Smooth muscle cell (in vitro differentiated cells): ENCODE data around the gene LRRN2. TPM values are rescaled to one million over a fixed set of nuclear protein-coding genes. Genes with fewer than 3 reads are reported as not detected.

Experiments used
- DNase-seq: peaks from one replicate; lab custom pipeline; 2025; ENCODE audit not compliant: unreplicated experiment; lab: John Stamatoyannopoulos, UW
- H2AFZ ChIP-seq: fragments of 200-600 bp; sonication (generic); 2 replicates; pipeline ENCODE4 v1.6.0; 2016; ENCODE audit warnings: antibody characterized with exemption, low read depth, mild to moderate bottlenecking
- H3F3A ChIP-seq: fragments of 200-600 bp; sonication (generic); 2 replicates; pipeline ENCODE4 v1.6.0; 2017; ENCODE audit warnings: antibody characterized with exemption, low read depth
- H3K27ac ChIP-seq: fragments of 200-600 bp; sonication (generic); 2 replicates; pipeline ENCODE4 v1.5.1; 2016; ENCODE audit warnings: low read depth, mild to moderate bottlenecking
- H3K27me3 ChIP-seq: fragments of 200-600 bp; sonication (generic); 2 replicates; pipeline ENCODE4 v1.6.1; 2016; ENCODE audit warnings: low read depth, mild to moderate bottlenecking
- H3K36me3 ChIP-seq: fragments of 200-600 bp; sonication (generic); 2 replicates; pipeline ENCODE4 v1.5.1; 2016; ENCODE audit warnings: low read depth
- H3K4me1 ChIP-seq: fragments of 200-600 bp; sonication (generic); 2 replicates; pipeline ENCODE4 v1.5.1; 2016; ENCODE audit warnings: low read depth
- H3K4me2 ChIP-seq: fragments of 200-600 bp; sonication (generic); 2 replicates; pipeline ENCODE4 v1.6.0; 2016; ENCODE audit warnings: mild to moderate bottlenecking
- H3K4me3 ChIP-seq: fragments of 200-600 bp; sonication (generic); 2 replicates; pipeline ENCODE4 v1.5.1; 2016; ENCODE audit warnings: mild to moderate bottlenecking
- H3K79me2 ChIP-seq: fragments of 200-600 bp; sonication (generic); 2 replicates; pipeline ENCODE4 v1.6.0; 2016; ENCODE audit warnings: low read depth, mild to moderate bottlenecking
- H3K9ac ChIP-seq: fragments of 200-600 bp; sonication (generic); 2 replicates; pipeline ENCODE4 v1.6.0; 2016; ENCODE audit warnings: low read depth
- H3K9me3 ChIP-seq: fragments of 200-600 bp; sonication (generic); replicated peaks from 2 replicates; pipeline ENCODE4 v1.5.1; 2016; ENCODE audit warnings: low read depth
- H4K20me1 ChIP-seq: fragments of 200-600 bp; sonication (generic); 2 replicates; pipeline ENCODE4 v1.6.0; 2016; ENCODE audit warnings: low read depth
- CTCF ChIP-seq: fragments of 200-600 bp; sonication (generic); IDR thresholded peaks from 2 replicates; pipeline ENCODE4 v1.5.1; 2017; ENCODE audit warnings: borderline replicate concordance, mild to moderate bottlenecking, antibody characterized with exemption; ENCODE audit not compliant: insufficient read depth, poor library complexity, severe bottlenecking
- WGBS: methylation state at CpG from one replicate; pipeline ENCODE4 v1.1.7; 2016; ENCODE audit warnings: low lambda C conversion rate; 5-methylcytosine and 5-hydroxymethylcytosine counted together
- polyA plus RNA-seq: library from polyadenylated mRNA; unstranded; fragments of >200 nt; fragmentation: Nextera tagmentation; extraction: Ambion mirVana; gene quantifications from 2 replicates; pipeline ENCODE4 v1.2.1, GENCODE V29; 2016
- total RNA-seq: library from RNA; depleted of rRNA; stranded (reverse); fragments of >200 nt; gene quantifications from 2 replicates; pipeline ENCODE4 v1.2.3, GENCODE V29; 2014

The LRRN2 gene
- total and polyA plus RNA-seq, 2 experiments from 2014 or later: 1.3 to 2.4 TPM

DNA sequence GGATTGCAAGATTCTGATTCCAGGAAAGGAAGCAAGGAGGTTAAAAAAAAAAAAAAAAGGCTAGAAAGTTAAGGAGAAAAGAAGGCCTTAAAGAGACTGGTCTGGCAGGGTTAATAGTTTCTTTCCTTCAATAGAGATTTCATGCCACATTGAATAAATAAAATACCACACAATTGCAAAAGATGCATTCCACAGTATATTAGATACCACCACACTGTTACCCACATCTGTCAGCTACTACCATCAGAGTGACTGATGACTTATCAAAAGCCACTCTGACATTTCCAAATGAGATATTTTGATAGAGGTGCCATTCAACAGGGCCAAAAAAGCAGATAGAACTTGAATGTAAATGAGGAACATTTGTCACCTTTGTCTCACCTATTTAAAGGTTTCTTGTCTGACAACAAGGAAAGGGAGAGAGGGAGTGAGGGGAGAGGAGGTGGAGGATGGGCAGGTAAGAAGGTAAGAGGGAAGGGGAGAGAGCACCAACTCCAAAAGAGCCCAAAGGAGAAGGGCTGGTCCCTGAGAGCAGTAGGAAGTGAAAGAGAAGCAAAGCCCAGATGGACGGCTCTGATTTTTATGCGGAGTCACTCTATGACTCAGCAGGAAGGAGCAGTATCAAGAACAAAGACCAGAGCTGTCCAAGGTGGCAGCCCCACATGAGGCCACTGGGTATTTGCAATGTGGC, 38.3 kb downstream of the LRRN2 start:
- Histone ChIP-seq H3K27ac (no peak overlapping the region), H2AFZ (no peak overlapping the region), H3K36me3 (no peaks in the 10 kb centered on the region), H3K79me2 (no peaks in the 10 kb centered on the region), H3K9ac (no peak overlapping the region), H3K9me3 (no peaks in the 10 kb centered on the region), H3K4me1 (peaks cover 4% of the 10 kb centered on the region), H3F3A (no peaks in the 10 kb centered on the region), H4K20me1 (no peaks in the 10 kb centered on the region), H3K4me2 (no peak overlapping the region), H3K27me3 (peaks cover 17% of the 10 kb centered on the region), H3K4me3 (no peak overlapping the region)
- no peak for DNase-seq
- WGBS: 2% methylated on average over 2 of the region's 2 CpGs
- TF ChIP-seq CTCF: no peak

GRCh38 chr1:204645666-204646065, 39.9 kb downstream of the LRRN2 start:
- 85% methylated on average over 3 of the region's 3 CpGs for WGBS
- H3F3A ChIP-seq: no peaks in the 10 kb centered on the region

DNA sequence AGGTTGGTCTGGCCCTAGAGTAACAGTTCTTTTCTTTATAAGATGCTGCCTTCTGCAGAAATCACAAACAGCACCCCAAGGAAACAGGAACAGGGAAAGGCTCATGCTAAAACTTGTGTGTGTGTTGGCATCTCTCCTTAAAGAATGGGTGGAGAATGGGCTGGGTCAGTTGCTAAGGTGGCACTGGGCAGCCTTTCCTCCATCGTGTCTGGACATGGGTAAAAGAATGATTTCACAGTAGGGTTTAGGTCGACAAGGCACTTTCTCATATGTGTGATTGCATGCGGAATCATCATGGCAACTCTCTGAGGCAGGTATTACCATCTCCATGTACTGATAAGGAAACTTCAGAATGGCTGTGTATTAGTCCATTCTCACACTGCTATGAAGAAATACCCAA, 40.3 kb downstream of the LRRN2 start:
- no peak for DNase-seq

More at GRCh38 chr1:204645666-204646065, 39.9 kb downstream of the LRRN2 start:
- Histone ChIP-seq H3K27me3 (peaks cover 6% of the 10 kb centered on the region), H4K20me1 (no peaks in the 10 kb centered on the region), H3K4me2 (no peak overlapping the region), H3K9me3 (no peaks in the 10 kb centered on the region), H3K4me3 (no peak overlapping the region), H3K27ac (no peak overlapping the region), H2AFZ (no peak overlapping the region), H3K4me1 (peaks cover 3% of the 10 kb centered on the region), H3K9ac (no peak overlapping the region), H3K36me3 (no peaks in the 10 kb centered on the region), H3K79me2 (no peaks in the 10 kb centered on the region)
- TF ChIP-seq CTCF: no peak
- DNase-seq: no peak

More for the DNA sequence above, 40.3 kb downstream of the LRRN2 start:
- H3K9me3 ChIP-seq: no peaks in the 10 kb centered on the region
- H2AFZ ChIP-seq: no peak overlapping the region
- H3K27me3 ChIP-seq: peaks cover 6% of the 10 kb centered on the region
- peaks cover 3% of the 10 kb centered on the region for H3K4me1 ChIP-seq
- no peak overlapping the region for H3K27ac ChIP-seq
- no peaks in the 10 kb centered on the region for H4K20me1 ChIP-seq
- no peaks in the 10 kb centered on the region for H3F3A ChIP-seq
- H3K4me3 ChIP-seq: no peak overlapping the region
- TF ChIP-seq CTCF: no peak
- H3K36me3 ChIP-seq: no peaks in the 10 kb centered on the region
- H3K9ac ChIP-seq: no peak overlapping the region
- no peaks in the 10 kb centered on the region for H3K79me2 ChIP-seq
- no peak overlapping the region for H3K4me2 ChIP-seq
- WGBS: 92% methylated on average over 3 of the region's 3 CpGs
